Superior temporal gyrus (tissue), 1 donor: ENCODE data around the gene CMTM4.

Experiments
- DNase-seq: peaks from one replicate; pipeline ENCODE4 v3.0.0-alpha.2; 2016; ENCODE audit errors: extremely low spot score

The CMTM4 gene

DNA sequence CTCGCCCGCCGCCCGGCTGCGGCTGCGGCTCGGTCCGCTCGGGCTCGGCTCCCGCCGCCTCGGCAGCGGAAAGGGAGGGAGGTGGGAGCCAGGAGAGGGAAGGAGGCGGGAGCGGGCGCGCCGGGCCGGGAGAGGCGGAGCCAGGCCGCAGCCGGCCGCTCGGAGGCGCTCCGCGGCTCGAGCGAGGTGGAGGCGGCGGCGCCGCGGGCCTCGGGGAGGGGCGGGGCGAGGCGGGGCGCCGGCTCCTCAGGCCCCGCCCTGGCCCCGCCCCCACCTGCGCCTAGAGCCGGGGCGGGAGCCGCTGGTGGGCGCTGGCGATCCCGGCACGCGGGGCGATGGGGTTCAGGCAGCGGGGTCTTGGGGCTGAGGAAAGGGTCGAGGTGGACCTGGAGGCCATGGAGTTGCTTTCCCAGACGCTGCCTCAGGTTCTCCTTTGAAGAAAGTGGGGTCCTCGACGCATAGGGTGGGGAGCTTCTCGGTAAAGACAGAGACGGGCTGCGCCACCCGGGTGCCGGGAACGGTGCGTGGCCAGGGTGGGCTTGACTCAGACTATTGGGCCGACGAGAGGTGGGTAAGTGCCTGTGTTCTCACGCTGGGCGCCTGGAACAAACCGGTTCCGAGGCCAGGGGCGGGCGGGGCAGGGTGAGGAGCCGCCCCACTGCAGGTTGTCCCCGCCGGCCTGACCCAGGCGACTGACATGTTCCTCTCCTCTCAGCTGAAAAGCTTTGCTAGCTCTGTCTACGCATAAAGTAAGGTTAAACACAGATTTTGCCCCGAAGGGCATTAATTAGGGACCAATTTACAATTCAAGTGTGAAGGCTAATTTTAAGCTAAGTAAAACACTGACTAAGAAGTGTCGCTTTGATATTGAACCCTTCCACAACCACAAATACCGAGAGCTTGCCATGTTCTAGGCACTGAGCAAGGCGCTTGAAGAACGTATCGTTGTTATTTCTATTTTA is at the start of gene CMTM4:
Gene CMTM4, minus strand, starts transcription at position 75 of the 962 bp plus-strand sequence. CDS start 218 bp downstream, outside the sequence.
- DNase-seq = peak; percentile 86

DNA sequence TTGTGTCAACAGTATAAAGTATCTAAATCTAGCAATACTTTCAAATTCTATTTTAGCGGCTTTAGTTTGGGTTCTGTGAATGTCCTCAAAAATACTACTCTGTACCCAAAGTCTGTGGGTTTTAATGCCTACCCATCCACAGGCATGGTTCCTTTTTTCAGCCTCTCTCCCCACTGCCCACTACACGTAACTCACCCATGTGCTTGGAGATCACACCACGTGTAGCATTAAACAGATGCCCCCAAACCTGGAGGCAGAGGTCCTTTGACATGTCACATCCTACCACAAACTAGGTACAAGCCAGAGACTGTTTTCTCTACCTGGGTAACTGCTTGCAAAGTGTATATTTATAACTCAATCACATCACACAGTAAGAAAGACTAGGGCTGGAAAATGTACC is 49.5 kb upstream of the CMTM4 start:
- no peak for DNase-seq

DNA sequence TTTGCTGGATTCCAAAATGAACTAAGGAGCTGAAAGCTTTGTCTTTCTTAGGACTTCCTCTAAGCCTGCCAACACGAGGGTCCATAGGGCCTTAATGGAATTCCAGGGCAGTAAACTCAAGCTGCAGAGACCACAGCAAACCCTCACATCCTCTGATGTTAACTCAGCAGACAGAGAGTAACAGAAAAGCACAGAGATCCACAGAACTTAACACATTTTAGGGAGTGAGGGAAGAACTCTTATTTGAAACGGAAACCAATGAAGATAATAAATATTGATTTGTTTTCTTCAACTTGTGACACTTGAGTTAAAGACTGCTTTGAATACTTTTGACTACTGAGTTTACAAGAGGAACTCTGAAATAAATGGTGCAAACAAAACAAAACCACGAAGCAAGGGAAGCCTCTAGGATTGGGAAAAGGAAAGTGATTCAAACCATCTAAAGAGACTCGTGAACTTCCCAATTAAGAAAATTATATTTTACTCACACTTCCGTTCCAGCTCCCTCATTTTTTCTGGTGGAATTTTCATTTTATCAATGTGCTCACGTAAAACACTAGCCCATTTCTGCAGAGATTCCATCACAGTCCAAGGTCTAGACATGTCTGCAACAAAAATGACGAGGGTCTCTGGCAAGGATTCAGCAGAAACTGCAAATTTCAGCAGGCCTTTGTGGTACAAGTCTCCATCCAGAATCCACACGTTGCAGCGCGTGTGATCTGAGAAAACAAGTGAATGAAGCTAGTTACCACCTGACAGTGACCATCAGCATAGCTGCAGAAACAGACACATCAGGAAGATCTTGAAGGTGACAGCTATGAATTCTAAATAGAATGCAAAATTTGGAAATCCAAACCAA is 45.6 kb upstream of the CMTM4 start:
- DNase-seq = peak; percentile 76

DNA sequence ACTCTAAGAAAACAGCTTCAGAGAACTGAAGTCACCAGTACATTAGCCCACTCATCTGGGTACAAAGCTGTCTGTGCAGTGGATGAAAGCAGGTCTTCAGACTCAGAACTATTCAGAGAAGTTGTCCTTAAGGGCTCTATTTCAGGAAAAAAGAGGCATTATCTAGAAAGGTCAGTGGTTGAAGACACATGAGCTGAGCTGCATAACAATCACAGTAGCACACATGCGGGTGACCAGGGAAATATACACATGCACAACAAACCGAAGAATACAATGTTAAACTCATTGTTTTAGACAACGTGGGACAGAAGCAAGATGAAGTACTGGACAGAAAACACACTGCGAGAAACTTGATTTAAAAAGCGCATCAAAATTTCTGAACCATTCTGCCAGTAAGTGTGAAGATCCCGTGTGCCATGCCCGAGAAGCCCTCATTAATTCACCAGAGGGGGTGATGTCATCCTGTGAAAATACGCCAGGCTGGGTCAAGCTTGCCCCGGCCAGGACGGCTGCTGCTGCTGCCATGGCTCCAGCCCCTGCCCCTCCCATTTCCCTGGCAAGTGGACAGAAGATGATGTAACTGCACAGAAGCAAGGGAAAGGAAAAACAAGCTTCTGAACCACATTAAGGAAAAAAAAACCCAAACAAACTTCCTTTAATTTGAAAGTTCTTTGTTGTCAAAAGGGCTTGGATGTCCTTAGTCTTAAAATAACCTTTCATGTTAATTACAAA is 44.8 kb upstream of the CMTM4 start:
- DNase-seq = peak; percentile 98

- DNase-seq = peak; percentile 53
Measured at GRCh38 chr16:66740533-66740932, 44.0 kb upstream of the CMTM4 start.

- peak; percentile 71 for DNase-seq
Measured at GRCh38 chr16:66740010-66740409, 43.5 kb upstream of the CMTM4 start.

DNA sequence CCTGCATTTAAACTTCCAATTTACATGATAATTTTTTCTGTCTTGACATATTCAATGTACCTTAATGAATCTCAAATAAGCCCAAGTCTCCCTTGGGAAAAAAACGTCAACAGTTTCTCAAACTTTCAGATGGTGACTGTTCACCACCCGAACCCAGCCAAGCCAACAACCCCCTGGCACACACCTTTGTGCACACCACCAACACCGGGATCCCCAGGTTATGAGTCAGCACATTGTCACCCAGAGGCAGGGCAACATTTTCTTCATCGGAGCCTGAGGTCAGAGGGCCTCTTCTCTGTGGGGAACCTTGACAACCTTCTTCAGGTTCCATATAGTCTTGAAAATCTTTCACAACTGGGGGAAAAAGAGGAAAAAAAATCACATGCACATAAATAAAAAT is 39.3 kb upstream of the CMTM4 start:
- no peak for DNase-seq

- DNase-seq = no peak
Measured at GRCh38 chr16:66731101-66731500, 34.6 kb upstream of the CMTM4 start.

DNA sequence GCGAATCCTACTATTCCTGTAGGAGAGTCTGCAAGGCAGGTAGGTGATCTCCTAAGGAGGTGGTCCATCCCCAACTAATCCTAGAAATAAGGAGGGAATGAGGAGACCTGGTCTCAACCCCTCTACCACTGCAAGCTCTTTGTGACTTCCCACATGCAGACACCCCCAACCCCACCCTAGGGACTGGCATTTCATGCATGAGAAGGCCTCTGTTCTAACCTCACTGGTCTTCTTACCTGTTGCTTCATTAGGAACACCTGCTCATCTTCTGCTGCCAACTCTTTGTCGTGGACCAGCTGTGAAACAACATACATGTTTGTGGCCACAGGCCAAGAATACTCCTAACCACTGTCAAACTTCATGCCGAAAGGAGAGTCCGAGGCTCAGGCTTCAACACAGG is 32.3 kb upstream of the CMTM4 start:
- DNase-seq = no peak

- DNase-seq = peak; percentile 93
Measured at GRCh38 chr16:66728117-66728787, 31.7 kb upstream of the CMTM4 start.

DNA sequence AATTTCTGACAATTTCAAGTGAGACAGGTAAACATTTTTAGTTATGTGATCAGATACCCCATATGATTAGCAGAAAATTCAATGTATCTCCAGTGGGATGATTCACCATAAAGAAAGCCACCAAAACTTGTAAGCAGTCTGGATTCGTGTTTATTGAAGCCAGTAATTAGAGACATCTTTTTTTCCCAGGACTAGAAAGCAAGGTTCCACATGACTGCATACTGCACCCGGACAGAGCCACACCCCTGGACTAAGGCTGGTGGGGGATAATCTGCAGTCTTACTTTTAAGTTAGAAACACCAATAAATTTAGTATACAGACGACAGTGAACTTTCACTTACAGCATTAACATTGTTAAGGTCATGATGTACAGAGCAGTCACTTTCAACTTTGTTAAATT is 24.2 kb upstream of the CMTM4 start:
- DNase-seq = no peak

GRCh38 chr16:66719246-66719645 is 22.7 kb upstream of the CMTM4 start:
- DNase-seq = no peak

GRCh38 chr16:66717776-66718175 is 21.2 kb upstream of the CMTM4 start:
- DNase-seq = no peak

DNA sequence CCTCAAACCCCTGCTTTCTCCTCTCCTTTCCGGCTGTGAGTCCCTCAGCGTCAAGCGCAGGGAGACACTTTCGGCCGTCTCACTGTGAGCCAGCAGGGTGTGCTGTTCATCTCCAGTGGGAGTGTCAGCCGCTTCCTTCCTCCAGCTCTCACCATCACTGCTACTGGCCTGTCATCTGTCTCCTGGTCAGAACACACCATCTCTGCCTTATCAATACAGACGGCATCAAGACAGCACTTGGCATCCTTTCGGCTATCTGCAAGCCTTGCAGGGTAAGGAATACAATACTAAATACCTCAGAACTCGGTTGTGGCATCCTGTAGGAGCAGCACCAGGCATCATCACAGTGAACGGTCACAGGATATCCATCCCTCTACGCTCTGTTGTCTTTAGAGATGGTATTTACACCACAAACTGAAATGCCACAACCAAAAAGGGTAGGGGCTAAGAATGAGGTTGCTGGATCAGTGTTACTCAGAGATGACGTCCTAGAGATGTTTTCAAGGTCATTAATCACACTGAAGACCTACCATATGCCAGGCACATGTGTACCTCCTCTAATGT is 20.7 kb upstream of the CMTM4 start:
- DNase-seq = peak; percentile 74

- DNase-seq = no peak
Measured at GRCh38 chr16:66714654-66715307, 18.2 kb upstream of the CMTM4 start.

DNA sequence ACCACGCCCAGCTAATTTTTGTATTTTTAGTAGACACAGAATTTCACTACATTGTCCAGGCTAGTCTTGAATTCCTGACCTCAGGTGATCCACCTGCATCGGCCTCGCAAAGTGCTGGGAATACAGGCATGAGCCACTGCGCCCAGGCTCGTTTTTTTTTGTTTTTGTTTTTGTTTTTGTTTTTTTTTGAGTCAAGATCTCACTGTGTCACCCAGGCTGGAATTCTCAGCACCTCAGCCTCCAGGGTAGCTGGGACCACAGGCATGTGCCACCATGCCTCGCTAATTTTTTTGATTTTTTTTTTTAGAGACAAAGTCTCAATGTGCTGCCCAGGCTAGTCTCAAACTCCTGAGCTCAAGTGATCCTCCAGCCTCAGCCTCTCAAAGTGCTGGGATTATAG is 17.5 kb upstream of the CMTM4 start:
- DNase-seq = no peak

- DNase-seq = peak; percentile 64
Measured at GRCh38 chr16:66713076-66713475, 16.5 kb upstream of the CMTM4 start.

GRCh38 chr16:66712512-66712911 is 16.0 kb upstream of the CMTM4 start:
- no peak for DNase-seq

- no peak for DNase-seq
Measured at GRCh38 chr16:66711581-66711980, 15.0 kb upstream of the CMTM4 start.

GRCh38 chr16:66706506-66706880 is 9.9 kb upstream of the CMTM4 start:
- DNase-seq = no peak
